ENCODE results near the gene COL27A1. TPM values are rescaled to one million over a fixed set of nuclear protein-coding genes. Genes with fewer than 3 reads are reported as not detected.
A peak's percentile ranks its signal among the peaks of the same experiment; 100 is the strongest.

COL27A1 gene
- total and polyA plus RNA-seq, 3 donors from 2014 or later = 9.3 to 68.8 (median 25.7) TPM

- Histone ChIP-seq H3K27ac (no peak overlapping the region), H3K9me3 (no peaks in the 10 kb centered on the region), H3K4me1 (no peaks in the 10 kb centered on the region), H3K27me3 (no peaks in the 10 kb centered on the region), H3K4me3 (no peak overlapping the region), H3K36me3 (ENCODE audit: low read depth, missing control alignments) (no peaks in the 10 kb centered on the region)
- intact Hi-C loops (cut with DNase I; ENCODE audit: low total_unique reads) = no loop called here
- TF ChIP-seq CTCF (IDR thresholded peaks at IDR 0.05) (no peak), POLR2A (IDR thresholded peaks at IDR 0.05) (no peak)
- WGBS, 2 donors = 89% methylated on average over 8 of the region's 8 CpGs
- DNase-seq = peak; percentile 8
Measured at GRCh38 chr9:114315723-114316363, 160.5 kb downstream of the COL27A1 start.

- no peak overlapping the region for H3K27ac ChIP-seq
- DNase-seq = peak; percentile 8
- TF ChIP-seq CTCF (IDR thresholded peaks at IDR 0.05) = no peak
- no peak for TF ChIP-seq POLR2A (IDR thresholded peaks at IDR 0.05)
- no peaks in the 10 kb centered on the region for H3K27me3 ChIP-seq
- no peaks in the 10 kb centered on the region for H3K4me1 ChIP-seq
- H3K36me3 ChIP-seq (ENCODE audit: low read depth, missing control alignments) = no peaks in the 10 kb centered on the region
- 82 to 83% methylated on average over 10 of the region's 10 CpGs for WGBS, 2 donors
- H3K9me3 ChIP-seq = no peaks in the 10 kb centered on the region
- intact Hi-C loops (cut with DNase I; ENCODE audit: low total_unique reads) = no loop called here
- no peak overlapping the region for H3K4me3 ChIP-seq
Measured at GRCh38 chr9:114316605-114317230, 161.4 kb downstream of the COL27A1 start.

- Histone ChIP-seq H3K9me3 (no peaks in the 10 kb centered on the region), H3K4me1 (no peaks in the 10 kb centered on the region), H3K27me3 (no peaks in the 10 kb centered on the region), H3K27ac (no peak overlapping the region), H3K4me3 (no peak overlapping the region), H3K36me3 (ENCODE audit: low read depth, missing control alignments) (no peaks in the 10 kb centered on the region)
- 82 to 93% methylated on average over 8 of the region's 8 CpGs for WGBS, 2 donors
- DNase-seq = peak; percentile 1
- intact Hi-C loops (cut with DNase I; ENCODE audit: low total_unique reads) = no loop called here
- TF ChIP-seq CTCF (IDR thresholded peaks at IDR 0.05) (no peak), POLR2A (IDR thresholded peaks at IDR 0.05) (no peak)
Measured at GRCh38 chr9:114317665-114318357, 162.5 kb downstream of the COL27A1 start.

GRCh38 chr9:114318416-114318815, 163.1 kb downstream of the COL27A1 start:
- no peak for DNase-seq
- intact Hi-C loops (cut with DNase I; ENCODE audit: low total_unique reads) = no loop called here
- Histone ChIP-seq H3K36me3 (ENCODE audit: low read depth, missing control alignments) (no peaks in the 10 kb centered on the region), H3K9me3 (no peaks in the 10 kb centered on the region), H3K4me1 (no peaks in the 10 kb centered on the region), H3K4me3 (no peak overlapping the region), H3K27ac (no peak overlapping the region), H3K27me3 (no peaks in the 10 kb centered on the region)
- WGBS, 2 donors = 85 to 90% methylated on average over 7 to 8 of the region's 8 CpGs
- TF ChIP-seq CTCF (IDR thresholded peaks at IDR 0.05) = no peak
- no peak for TF ChIP-seq POLR2A (IDR thresholded peaks at IDR 0.05)

Data from testis (tissue), 3 donors.